SU-DHL-6 (cell line): ENCODE data around the gene ATP13A1.

Source experiments
- EZH2phosphoT487 ChIP-seq: fragments of 200-600 bp; sonication (generic), shearing (Covaris generic); conservative IDR thresholded peaks from 2 replicates; pipeline ENCODE4 v1.6.1; 2018; ENCODE audit warnings: mild to moderate bottlenecking, antibody characterized with exemption, low read length, moderate library complexity, mixed read lengths
- TF ChIP-seq, protein P1 (sequence below): fragments of 200-600 bp; sonication (generic); IDR thresholded peaks from one replicate; pipeline ENCODE4 v1.5.1; 2017; ENCODE audit warnings: antibody characterized with exemption, mild to moderate bottlenecking, low read length, moderate library complexity; ENCODE audit not compliant: insufficient read depth, poor library complexity, severe bottlenecking

DNA sequence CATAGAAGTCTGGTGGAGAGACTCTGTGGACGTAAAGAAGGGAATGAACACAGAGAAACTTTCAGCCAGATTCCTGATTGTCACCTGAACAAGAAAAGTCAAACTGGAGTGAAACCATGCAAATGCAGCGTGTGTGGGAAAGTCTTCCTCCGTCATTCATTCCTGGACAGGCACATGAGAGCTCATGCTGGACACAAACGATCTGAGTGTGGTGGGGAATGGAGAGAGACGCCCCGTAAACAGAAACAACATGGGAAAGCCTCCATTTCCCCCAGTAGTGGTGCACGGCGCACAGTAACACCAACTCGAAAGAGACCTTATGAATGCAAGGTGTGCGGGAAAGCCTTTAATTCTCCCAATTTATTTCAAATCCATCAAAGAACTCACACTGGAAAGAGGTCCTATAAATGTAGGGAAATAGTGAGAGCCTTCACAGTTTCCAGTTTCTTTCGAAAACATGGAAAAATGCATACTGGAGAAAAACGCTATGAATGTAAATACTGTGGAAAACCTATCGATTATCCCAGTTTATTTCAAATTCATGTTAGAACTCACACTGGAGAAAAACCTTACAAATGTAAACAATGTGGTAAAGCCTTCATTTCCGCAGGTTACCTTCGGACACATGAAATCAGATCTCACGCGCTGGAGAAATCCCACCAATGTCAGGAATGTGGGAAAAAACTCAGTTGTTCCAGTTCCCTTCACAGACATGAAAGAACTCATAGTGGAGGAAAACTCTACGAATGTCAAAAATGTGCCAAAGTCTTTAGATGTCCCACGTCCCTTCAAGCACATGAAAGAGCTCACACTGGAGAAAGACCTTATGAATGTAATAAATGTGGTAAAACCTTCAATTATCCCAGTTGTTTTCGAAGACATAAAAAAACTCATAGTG, 15.9 kb upstream of the ATP13A1 start:
- TF ChIP-seq, protein P1, sequence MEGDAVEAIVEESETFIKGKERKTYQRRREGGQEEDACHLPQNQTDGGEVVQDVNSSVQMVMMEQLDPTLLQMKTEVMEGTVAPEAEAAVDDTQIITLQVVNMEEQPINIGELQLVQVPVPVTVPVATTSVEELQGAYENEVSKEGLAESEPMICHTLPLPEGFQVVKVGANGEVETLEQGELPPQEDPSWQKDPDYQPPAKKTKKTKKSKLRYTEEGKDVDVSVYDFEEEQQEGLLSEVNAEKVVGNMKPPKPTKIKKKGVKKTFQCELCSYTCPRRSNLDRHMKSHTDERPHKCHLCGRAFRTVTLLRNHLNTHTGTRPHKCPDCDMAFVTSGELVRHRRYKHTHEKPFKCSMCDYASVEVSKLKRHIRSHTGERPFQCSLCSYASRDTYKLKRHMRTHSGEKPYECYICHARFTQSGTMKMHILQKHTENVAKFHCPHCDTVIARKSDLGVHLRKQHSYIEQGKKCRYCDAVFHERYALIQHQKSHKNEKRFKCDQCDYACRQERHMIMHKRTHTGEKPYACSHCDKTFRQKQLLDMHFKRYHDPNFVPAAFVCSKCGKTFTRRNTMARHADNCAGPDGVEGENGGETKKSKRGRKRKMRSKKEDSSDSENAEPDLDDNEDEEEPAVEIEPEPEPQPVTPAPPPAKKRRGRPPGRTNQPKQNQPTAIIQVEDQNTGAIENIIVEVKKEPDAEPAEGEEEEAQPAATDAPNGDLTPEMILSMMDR, result no peak
- TF ChIP-seq EZH2phosphoT487, result no peak
